MM.1S (cell line): ENCODE results near the gene CDK6.

Source experiments
- DNase-seq: peaks from one replicate; pipeline ENCODE4 v3.0.0-alpha.2; 2015
- H2AFZ ChIP-seq: fragments of 300-600 bp; sonication (generic); 2 replicates; pipeline ENCODE4 v1.6.0; 2016; ENCODE audit warnings: antibody characterized with exemption, low read length
- H3F3A ChIP-seq: fragments of 300-600 bp; sonication (generic); 2 replicates; pipeline ENCODE4 v1.6.1; 2016; ENCODE audit warnings: mild to moderate bottlenecking, antibody characterized with exemption, low read length, moderate library complexity, mixed read lengths; ENCODE audit not compliant: insufficient read depth
- H3K27ac ChIP-seq: fragments of 300-600 bp; sonication (generic); 2 replicates; pipeline ENCODE4 v1.5.1; 2016; ENCODE audit warnings: mild to moderate bottlenecking, low read length
- H3K27me3 ChIP-seq: fragments of 300-600 bp; sonication (generic); replicated peaks from 2 replicates; pipeline ENCODE4 v1.6.0; 2016; ENCODE audit warnings: low read length; ENCODE audit not compliant: insufficient read depth
- H3K36me3 ChIP-seq: fragments of 300-600 bp; sonication (generic); replicated peaks from 2 replicates; pipeline ENCODE4 v1.6.1; 2016; ENCODE audit warnings: mild to moderate bottlenecking, low read length, mixed read lengths; ENCODE audit not compliant: insufficient read depth
- H3K4me1 ChIP-seq: fragments of 300-600 bp; sonication (generic); 2 replicates; pipeline ENCODE4 v1.6.1; 2016; ENCODE audit warnings: low read length, mixed read lengths
- H3K4me2 ChIP-seq: fragments of 300-600 bp; sonication (generic); 2 replicates; pipeline ENCODE4 v1.6.0; 2016; ENCODE audit warnings: low read depth, low read length
- H3K4me3 ChIP-seq: fragments of 300-600 bp; sonication (generic); 2 replicates; pipeline ENCODE4 v1.5.1; 2016; ENCODE audit warnings: low read length, mixed read lengths
- H3K79me2 ChIP-seq: fragments of 300-600 bp; sonication (generic); 2 replicates; pipeline ENCODE4 v1.6.1; 2016; ENCODE audit warnings: mixed run types, low read length, mixed read lengths
- H3K9ac ChIP-seq: fragments of 300-600 bp; sonication (generic); 2 replicates; pipeline ENCODE4 v1.6.1; 2016; ENCODE audit warnings: low read length, mixed read lengths
- H3K9me2 ChIP-seq: fragments of 300-600 bp; sonication (generic); replicated peaks from 2 replicates; pipeline ENCODE4 v1.6.1; 2016; ENCODE audit warnings: mild to moderate bottlenecking, low read length, mixed read lengths; ENCODE audit not compliant: insufficient read depth
- H3K9me3 ChIP-seq: fragments of 300-600 bp; sonication (generic); replicated peaks from 2 replicates; pipeline ENCODE4 v1.6.1; 2016; ENCODE audit warnings: mild to moderate bottlenecking, low read length, mixed read lengths; ENCODE audit not compliant: insufficient read depth
- H4K20me1 ChIP-seq: fragments of 300-600 bp; sonication (generic); 2 replicates; pipeline ENCODE4 v1.6.1; 2016; ENCODE audit warnings: mild to moderate bottlenecking, low read length, moderate library complexity, mixed read lengths; ENCODE audit not compliant: insufficient read depth
- EZH2 ChIP-seq: fragments of 300-600 bp; sonication (generic); optimal IDR thresholded peaks from 2 replicates; pipeline ENCODE3; 2017; ENCODE audit warnings: low read depth, mild to moderate bottlenecking, antibody characterized with exemption, low read length, mixed read lengths
- EZH2phosphoT487 ChIP-seq: fragments of 300-600 bp; sonication (generic); IDR thresholded peaks from 2 replicates; pipeline ENCODE4 v1.6.1; 2018; ENCODE audit warnings: antibody characterized with exemption, low read length
- TF ChIP-seq, protein P1 (sequence below): fragments of 300-600 bp; sonication (generic); IDR thresholded peaks from 2 replicates; pipeline ENCODE4 v1.5.1; 2016; ENCODE audit warnings: antibody characterized with exemption, low read length, mixed read lengths

CDK6 gene

DNA sequence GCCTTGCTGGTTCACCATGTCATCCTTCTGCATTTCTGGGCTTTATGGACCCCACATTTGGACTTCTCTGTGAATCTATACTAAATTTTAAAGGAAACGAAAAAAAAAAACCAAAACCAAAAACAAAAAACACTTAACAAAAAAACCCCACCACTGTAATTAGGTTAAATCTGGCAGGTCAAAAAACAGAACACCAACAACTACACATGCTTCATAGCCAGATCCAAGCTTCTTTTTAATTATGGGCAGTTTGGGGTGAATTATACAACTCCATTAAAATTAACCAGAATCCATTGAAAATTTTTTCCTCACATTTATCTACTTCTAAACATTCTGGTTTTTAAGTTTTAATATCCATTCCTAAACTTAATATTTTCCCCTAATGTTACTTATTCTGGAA lies 58.4 kb downstream of the CDK6 start:
- Histone ChIP-seq H3K27ac (no peak overlapping the region), H4K20me1 (no peaks in the 10 kb centered on the region), H3K9me3 (no peaks in the 10 kb centered on the region), H3K27me3 (no peaks in the 10 kb centered on the region), H3K36me3 (peaks cover 13% of the 10 kb centered on the region; the same call in 1 of the 2 replicates), H3K4me1 (peaks cover 41% of the 10 kb centered on the region), H3K9me2 (no peaks in the 10 kb centered on the region), H3K79me2 (peaks cover 83% of the 10 kb centered on the region), H3K4me3 (no peak overlapping the region), H3K4me2 (peak overlapping the region; percentile 45; the same call in 1 of the 2 replicates), H2AFZ (no peak overlapping the region), H3K9ac (no peak overlapping the region), H3F3A (peaks cover 14% of the 10 kb centered on the region)
- DNase-seq: no peak
- TF ChIP-seq EZH2 (no peak), EZH2phosphoT487 (no peak)
- TF ChIP-seq, protein P1, sequence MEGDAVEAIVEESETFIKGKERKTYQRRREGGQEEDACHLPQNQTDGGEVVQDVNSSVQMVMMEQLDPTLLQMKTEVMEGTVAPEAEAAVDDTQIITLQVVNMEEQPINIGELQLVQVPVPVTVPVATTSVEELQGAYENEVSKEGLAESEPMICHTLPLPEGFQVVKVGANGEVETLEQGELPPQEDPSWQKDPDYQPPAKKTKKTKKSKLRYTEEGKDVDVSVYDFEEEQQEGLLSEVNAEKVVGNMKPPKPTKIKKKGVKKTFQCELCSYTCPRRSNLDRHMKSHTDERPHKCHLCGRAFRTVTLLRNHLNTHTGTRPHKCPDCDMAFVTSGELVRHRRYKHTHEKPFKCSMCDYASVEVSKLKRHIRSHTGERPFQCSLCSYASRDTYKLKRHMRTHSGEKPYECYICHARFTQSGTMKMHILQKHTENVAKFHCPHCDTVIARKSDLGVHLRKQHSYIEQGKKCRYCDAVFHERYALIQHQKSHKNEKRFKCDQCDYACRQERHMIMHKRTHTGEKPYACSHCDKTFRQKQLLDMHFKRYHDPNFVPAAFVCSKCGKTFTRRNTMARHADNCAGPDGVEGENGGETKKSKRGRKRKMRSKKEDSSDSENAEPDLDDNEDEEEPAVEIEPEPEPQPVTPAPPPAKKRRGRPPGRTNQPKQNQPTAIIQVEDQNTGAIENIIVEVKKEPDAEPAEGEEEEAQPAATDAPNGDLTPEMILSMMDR: no peak

DNA sequence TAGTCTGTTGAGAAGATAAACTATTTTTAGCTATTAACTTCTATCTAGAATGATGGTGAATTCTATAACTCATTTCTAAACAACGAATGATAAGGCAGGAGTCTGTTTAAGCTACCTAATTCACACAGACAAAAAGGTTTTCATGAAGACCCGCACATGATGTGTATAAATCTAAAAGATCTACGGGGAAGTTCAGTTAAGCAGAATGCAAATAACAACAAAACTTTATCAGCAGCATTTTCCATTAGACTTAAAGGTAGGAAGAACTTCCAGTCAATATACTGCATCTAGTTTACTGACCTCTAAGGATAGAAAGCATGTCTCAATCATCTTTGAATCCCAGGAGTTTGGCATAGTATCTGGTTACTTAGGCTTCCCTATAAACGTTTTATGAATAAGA lies 62.6 kb downstream of the CDK6 start:
- Histone ChIP-seq H3K27me3 (no peaks in the 10 kb centered on the region), H3K4me3 (no peak overlapping the region), H3K9ac (no peak overlapping the region), H3K79me2 (peaks cover 79% of the 10 kb centered on the region), H3K4me1 (peaks cover 27% of the 10 kb centered on the region), H3F3A (peaks cover 22% of the 10 kb centered on the region), H3K4me2 (no peak overlapping the region), H3K36me3 (peaks cover 13% of the 10 kb centered on the region; the same call in 1 of the 2 replicates), H3K9me3 (no peaks in the 10 kb centered on the region), H3K27ac (no peak overlapping the region), H4K20me1 (no peaks in the 10 kb centered on the region), H2AFZ (no peak overlapping the region), H3K9me2 (no peaks in the 10 kb centered on the region)
- TF ChIP-seq EZH2: no peak
- TF ChIP-seq, protein P1: no peak
- no peak for TF ChIP-seq EZH2phosphoT487
- DNase-seq: no peak

- Histone ChIP-seq H3K4me1 (peaks cover 38% of the 10 kb centered on the region), H3K4me2 (peak overlapping the region; percentile 52), H3K27ac (peak overlapping the region; percentile 82)
These were observed 66.5 kb downstream of the CDK6 start for GRCh38 chr7:92769844-92770243.

More at GRCh38 chr7:92769844-92770243, 66.5 kb downstream of the CDK6 start:
- DNase-seq: no peak
- Histone ChIP-seq H3F3A (peaks cover 21% of the 10 kb centered on the region), H3K79me2 (peaks cover 93% of the 10 kb centered on the region), H4K20me1 (no peaks in the 10 kb centered on the region), H2AFZ (no peak overlapping the region), H3K9ac (peak overlapping the region; percentile 53), H3K9me2 (no peaks in the 10 kb centered on the region), H3K36me3 (peaks cover 10% of the 10 kb centered on the region; the same call in 1 of the 2 replicates), H3K4me3 (no peak overlapping the region), H3K9me3 (no peaks in the 10 kb centered on the region), H3K27me3 (no peaks in the 10 kb centered on the region)
- TF ChIP-seq, protein P1: no peak
- TF ChIP-seq EZH2: no peak
- no peak for TF ChIP-seq EZH2phosphoT487
